Stimulated activated naive B cell treated with anti-CD40 and anti-IgM and Interleukin-4, amounts not matched to agents 10 μg/mL and 1 μg/mL and 100 μg/mL, for 72 hours (primary cell): ENCODE data around the gene PTPRC.

Experiments
- ATAC-seq, 2 donors: fragments of 150-1000 bp; cut with Tn5 transposase; replicated peaks; 2 replicates each; pipeline ENCODE4 v1.10.0; 2021; ENCODE audit warnings: moderate library complexity in 1 of 2
- DNase-seq: peaks from one replicate; pipeline ENCODE4 v3.0.0; 2021
- H3K27ac Mint-ChIP-seq: one replicate; pipeline ENCODE4 v1.8.0; 2022; ENCODE audit warnings: mild to moderate bottlenecking, mixed read lengths
- H3K27me3 Mint-ChIP-seq, 2 donors: one replicate each; pipeline ENCODE4 v1.8.0; 2022; ENCODE audit warnings: mixed read lengths in 2 of 2
- H3K36me3 Mint-ChIP-seq, 2 donors: one replicate each; pipeline ENCODE4 v1.8.0; 2022; ENCODE audit warnings: mixed read lengths in 2 of 2, mild to moderate bottlenecking in 1 of 2
- H3K4me1 Mint-ChIP-seq, 2 donors: one replicate each; pipeline ENCODE4 v1.8.0; 2022; ENCODE audit warnings: mixed read lengths in 2 of 2, mild to moderate bottlenecking in 1 of 2
- H3K4me3 Mint-ChIP-seq, 2 donors: one replicate each; pipeline ENCODE4 v1.8.0; 2022; ENCODE audit warnings: mild to moderate bottlenecking in 2 of 2, mixed read lengths in 2 of 2, moderate library complexity in 1 of 2
- H3K9me3 Mint-ChIP-seq, 2 donors: one replicate each; pipeline ENCODE4 v1.8.0; 2022; ENCODE audit warnings: mixed read lengths in 2 of 2, mild to moderate bottlenecking in 1 of 2

The PTPRC gene

GRCh38 chr1:198660341-198661261 is 21.8 kb downstream of the PTPRC start:
- H3K36me3 Mint-ChIP-seq: peaks cover 24 to 49% of the 10 kb centered on the region in 2 donors
- peak overlapping the region; percentile 27 for H3K27ac Mint-ChIP-seq
- H3K4me3 Mint-ChIP-seq: peak overlapping the region in 1 of 2 donors; percentile 5
- H3K4me1 Mint-ChIP-seq: peaks cover 31 to 70% of the 10 kb centered on the region in 2 donors
- H3K27me3 Mint-ChIP-seq: no peaks in the 10 kb centered on the region
- H3K9me3 Mint-ChIP-seq: peaks cover 0 to 3% of the 10 kb centered on the region in 2 donors
- ATAC-seq: no peak
- DNase-seq: no peak

DNA sequence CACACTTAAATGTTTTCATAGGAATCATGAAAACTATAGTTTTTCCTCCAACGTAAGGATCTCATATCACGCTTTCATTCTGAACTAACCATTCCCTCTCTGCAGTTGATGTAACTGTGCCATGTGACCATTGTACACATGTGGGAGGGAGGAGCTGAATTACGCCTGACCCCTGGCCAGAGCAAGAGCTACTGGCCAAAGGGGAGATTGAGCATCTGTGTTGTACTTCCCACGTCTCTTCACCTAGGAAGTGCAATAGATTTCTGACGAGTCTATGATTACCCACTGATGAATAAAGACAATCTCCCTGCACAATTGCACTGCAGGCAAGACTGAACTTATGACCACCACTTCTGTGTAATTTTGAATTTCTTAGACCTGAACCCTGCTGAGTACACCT is 24.0 kb downstream of the PTPRC start:
- no peaks in the 10 kb centered on the region for H3K27me3 Mint-ChIP-seq
- DNase-seq (no peak), ATAC-seq (no peak)
- peaks cover 0 to 3% of the 10 kb centered on the region in 2 donors for H3K9me3 Mint-ChIP-seq
- peak overlapping the region; percentile 86 for H3K27ac Mint-ChIP-seq
- H3K36me3 Mint-ChIP-seq: peaks cover 31 to 58% of the 10 kb centered on the region in 2 donors
- peaks cover 29 to 72% of the 10 kb centered on the region in 2 donors for H3K4me1 Mint-ChIP-seq
- H3K4me3 Mint-ChIP-seq: no peak overlapping the region

DNA sequence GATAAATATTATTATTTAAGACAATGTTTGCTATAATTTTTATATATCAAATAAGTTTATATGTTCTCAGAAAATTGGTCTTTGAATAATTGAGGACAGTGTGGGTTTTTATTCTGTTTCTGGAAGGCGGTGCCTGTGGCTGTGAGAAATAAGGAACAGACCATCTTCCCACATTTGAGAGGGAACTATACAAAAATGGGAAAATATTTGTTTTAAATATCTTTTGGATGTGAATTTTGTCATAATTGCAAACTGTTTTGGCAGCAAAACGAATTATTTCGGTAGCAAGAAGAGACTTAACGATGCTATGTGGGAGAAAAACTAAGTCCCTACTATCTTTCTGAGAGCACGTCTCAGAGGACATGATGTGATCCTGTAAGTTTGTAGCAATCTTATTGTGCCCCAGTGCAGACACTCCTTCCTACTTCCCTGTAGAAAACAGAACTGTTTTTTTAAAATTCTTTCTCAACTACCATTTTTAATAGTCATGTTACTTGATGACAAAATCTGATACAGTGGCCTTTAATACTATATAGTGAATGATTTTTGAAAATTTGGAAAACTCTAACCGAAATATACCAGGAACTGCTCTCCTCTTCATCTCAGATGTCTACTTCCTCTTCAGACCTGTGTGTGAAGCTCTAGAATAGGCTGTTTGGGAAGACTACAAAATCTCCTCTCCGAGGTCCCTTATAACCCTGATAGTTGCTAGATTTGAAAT is 25.4 kb downstream of the PTPRC start:
- ATAC-seq: peak; percentile 49 to 55
- H3K27ac Mint-ChIP-seq: peak overlapping the region; percentile 73
- peaks cover 0 to 5% of the 10 kb centered on the region in 2 donors for H3K9me3 Mint-ChIP-seq
- no peak for DNase-seq
- peak overlapping the region; percentile 50 to 55 for H3K4me3 Mint-ChIP-seq
- peaks cover 41 to 63% of the 10 kb centered on the region in 2 donors for H3K36me3 Mint-ChIP-seq
- no peaks in the 10 kb centered on the region for H3K27me3 Mint-ChIP-seq
- peaks cover 35 to 72% of the 10 kb centered on the region in 2 donors for H3K4me1 Mint-ChIP-seq

DNA sequence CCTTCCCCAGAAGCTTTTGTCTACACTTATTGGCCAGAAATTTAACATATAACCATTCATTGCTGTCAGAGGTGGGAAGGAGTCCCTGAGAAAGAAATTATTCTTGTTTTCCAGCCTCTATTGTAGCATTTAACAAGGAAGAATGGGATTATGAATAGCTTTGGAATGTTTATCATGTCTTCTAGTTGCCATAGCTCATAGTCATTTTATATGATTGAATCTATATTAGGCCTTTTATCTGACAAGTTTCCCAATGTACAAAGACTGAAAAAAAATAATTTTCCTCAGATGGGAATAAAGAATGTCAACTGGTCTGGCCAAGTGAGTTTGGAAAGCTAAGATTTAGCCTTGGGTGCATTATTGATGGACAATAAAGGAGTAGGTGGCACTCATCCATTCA is 28.3 kb downstream of the PTPRC start:
- H3K4me3 Mint-ChIP-seq: no peak overlapping the region
- H3K9me3 Mint-ChIP-seq: peaks cover 5 to 6% of the 10 kb centered on the region in 2 donors
- peaks cover 41 to 74% of the 10 kb centered on the region in 2 donors for H3K4me1 Mint-ChIP-seq
- no peak for DNase-seq
- H3K36me3 Mint-ChIP-seq: peaks cover 45 to 65% of the 10 kb centered on the region in 2 donors
- H3K27ac Mint-ChIP-seq: peak overlapping the region; percentile 3
- H3K27me3 Mint-ChIP-seq: no peaks in the 10 kb centered on the region
- ATAC-seq: no peak

DNA sequence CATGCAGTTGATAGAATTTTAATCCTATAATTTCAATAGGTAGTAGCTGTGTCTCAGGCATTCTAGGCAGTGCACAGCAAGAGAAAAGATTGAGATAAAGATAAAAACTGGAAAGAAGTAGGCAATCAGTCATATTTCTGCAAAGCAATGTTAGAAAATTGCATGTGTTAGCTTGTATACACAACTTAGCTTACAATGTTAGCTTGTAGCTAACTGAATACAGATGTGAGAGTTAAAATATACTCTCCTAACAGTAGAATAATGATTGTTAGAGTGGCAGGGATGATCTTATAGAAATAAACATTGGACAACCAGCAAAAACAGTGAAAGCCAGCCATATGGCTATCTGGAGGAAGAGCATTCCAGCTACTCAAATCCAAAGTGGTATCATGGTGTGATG is 29.0 kb downstream of the PTPRC start:
- no peak overlapping the region for H3K4me3 Mint-ChIP-seq
- peak overlapping the region; percentile 44 for H3K27ac Mint-ChIP-seq
- peaks cover 39 to 74% of the 10 kb centered on the region in 2 donors for H3K4me1 Mint-ChIP-seq
- peaks cover 48 to 65% of the 10 kb centered on the region in 2 donors for H3K36me3 Mint-ChIP-seq
- DNase-seq: no peak
- H3K27me3 Mint-ChIP-seq: no peaks in the 10 kb centered on the region
- peaks cover 4 to 5% of the 10 kb centered on the region in 2 donors for H3K9me3 Mint-ChIP-seq
- ATAC-seq: no peak

DNA sequence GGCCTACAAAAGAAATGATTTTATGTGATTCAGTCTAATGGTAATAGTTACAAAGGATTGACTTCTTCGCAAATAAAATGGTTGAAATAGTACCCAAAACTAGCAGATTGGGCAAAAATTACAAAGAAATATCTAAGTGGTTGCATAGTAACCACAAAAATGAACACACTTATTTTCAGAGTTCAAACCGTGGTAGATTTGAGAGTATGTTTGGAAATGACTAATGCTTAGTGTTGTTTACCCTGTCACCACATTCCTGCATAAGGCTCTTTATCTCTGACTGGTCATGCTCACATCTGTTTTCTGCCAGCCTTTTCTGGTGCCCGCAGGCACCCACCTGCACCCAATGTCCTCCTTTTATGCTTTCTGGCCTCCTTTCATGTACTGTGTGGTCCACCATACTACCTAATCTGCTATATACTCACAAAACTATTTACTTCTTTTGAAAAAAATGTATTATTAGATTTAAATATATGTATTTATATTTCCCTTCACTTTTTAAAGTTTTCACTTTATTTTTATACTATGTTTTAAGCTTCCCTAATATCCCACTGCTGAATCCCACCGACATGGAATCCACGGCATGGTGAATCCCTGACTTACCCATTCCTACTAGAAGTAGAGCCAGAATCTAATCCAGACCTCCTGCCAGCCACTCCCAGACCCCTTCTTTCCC is 30.3 kb downstream of the PTPRC start:
- H3K27me3 Mint-ChIP-seq: no peaks in the 10 kb centered on the region
- peaks cover 39 to 77% of the 10 kb centered on the region in 2 donors for H3K4me1 Mint-ChIP-seq
- DNase-seq (no peak), ATAC-seq (peak; percentile 92 to 93)
- peak overlapping the region; percentile 17 to 49 for H3K4me3 Mint-ChIP-seq
- peaks cover 3 to 5% of the 10 kb centered on the region in 2 donors for H3K9me3 Mint-ChIP-seq
- peaks cover 47 to 61% of the 10 kb centered on the region in 2 donors for H3K36me3 Mint-ChIP-seq
- peak overlapping the region; percentile 90 for H3K27ac Mint-ChIP-seq

DNA sequence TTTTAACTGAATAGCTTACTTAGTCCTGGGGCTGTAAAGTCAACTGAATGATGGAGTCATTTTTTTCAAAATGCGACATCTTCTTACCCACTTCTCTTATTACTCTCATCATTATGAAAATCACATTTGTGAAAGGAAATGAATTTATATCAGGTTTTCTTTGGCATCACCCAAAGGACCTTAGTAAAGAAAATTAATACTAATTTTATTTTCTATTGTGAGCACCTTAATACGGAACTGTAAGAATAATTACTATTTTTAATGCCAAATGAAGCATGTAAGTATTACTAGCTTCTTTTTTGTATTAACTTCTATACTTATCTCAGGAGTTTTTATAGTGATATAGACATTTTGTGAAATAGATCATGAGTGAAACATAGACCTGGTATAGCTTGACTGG is 30.9 kb downstream of the PTPRC start:
- Mint-ChIP-seq H3K9me3 (peaks cover 3 to 5% of the 10 kb centered on the region in 2 donors), H3K36me3 (peaks cover 44 to 56% of the 10 kb centered on the region in 2 donors), H3K27ac (peak overlapping the region; percentile 90), H3K27me3 (no peaks in the 10 kb centered on the region), H3K4me1 (peaks cover 36 to 75% of the 10 kb centered on the region in 2 donors), H3K4me3 (peak overlapping the region; percentile 17 to 44)
- ATAC-seq (no peak), DNase-seq (no peak)

GRCh38 chr1:198671136-198671535 is 32.3 kb downstream of the PTPRC start:
- Mint-ChIP-seq H3K4me1 (peaks cover 39 to 84% of the 10 kb centered on the region in 2 donors), H3K36me3 (peaks cover 47 to 58% of the 10 kb centered on the region in 2 donors), H3K4me3 (peak overlapping the region; percentile 53 to 60), H3K27me3 (no peaks in the 10 kb centered on the region), H3K27ac (peak overlapping the region; percentile 83), H3K9me3 (peaks cover 5 to 9% of the 10 kb centered on the region in 2 donors)
- DNase-seq (no peak), ATAC-seq (peak; percentile 56 to 71)

GRCh38 chr1:198672124-198672523 is 33.3 kb downstream of the PTPRC start:
- H3K4me1 Mint-ChIP-seq: peaks cover 46 to 87% of the 10 kb centered on the region in 2 donors
- ATAC-seq (no peak), DNase-seq (no peak)
- H3K36me3 Mint-ChIP-seq: peaks cover 51 to 60% of the 10 kb centered on the region in 2 donors
- no peak overlapping the region for H3K4me3 Mint-ChIP-seq
- H3K27me3 Mint-ChIP-seq: no peaks in the 10 kb centered on the region
- peak overlapping the region; percentile 86 for H3K27ac Mint-ChIP-seq
- peaks cover 5 to 9% of the 10 kb centered on the region in 2 donors for H3K9me3 Mint-ChIP-seq

DNA sequence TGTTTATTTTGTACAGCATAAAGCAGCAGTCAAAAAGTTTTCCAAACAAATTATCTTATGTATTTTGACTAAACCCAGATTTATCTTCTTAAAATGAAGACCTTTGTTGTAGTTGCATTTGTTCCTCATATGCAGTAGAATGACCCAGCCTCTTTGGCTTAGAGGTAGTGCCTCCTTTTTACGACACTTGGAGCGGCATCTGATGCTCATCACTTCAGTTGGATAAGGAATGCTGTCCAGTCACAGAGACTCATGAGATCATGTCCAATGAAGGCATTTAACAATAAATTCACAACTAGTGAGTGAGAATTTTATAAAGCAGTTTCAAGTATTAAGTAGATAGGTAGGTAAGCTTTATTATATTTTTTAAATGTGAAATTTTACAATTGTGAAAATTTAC is 35.2 kb downstream of the PTPRC start:
- Mint-ChIP-seq H3K36me3 (peaks cover 45 to 54% of the 10 kb centered on the region in 2 donors), H3K4me1 (peaks cover 45 to 85% of the 10 kb centered on the region in 2 donors), H3K27me3 (no peaks in the 10 kb centered on the region), H3K9me3 (peaks cover 4 to 9% of the 10 kb centered on the region in 2 donors), H3K4me3 (no peak overlapping the region), H3K27ac (no peak overlapping the region)
- no peak for DNase-seq
- no peak for ATAC-seq

DNA sequence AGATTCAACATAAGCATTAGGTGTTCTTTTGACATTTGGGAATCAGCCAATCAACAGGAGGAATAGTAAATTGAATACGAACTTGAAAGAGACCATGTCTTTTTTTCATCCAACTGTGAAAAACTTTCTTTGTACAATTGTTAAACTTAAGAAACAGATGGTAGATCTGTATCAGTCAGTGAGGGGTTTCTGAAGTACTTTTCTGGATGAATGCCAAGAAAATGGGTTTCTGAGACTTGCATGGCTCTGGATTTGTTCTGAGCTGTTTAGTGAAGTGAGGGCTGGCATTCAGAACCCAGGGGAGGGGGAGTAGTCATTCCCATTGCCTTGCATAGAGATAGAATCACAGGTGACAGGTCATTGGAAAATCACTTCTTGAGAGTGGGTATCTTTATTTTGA is 37.4 kb downstream of the PTPRC start:
- ATAC-seq (no peak), DNase-seq (no peak)
- peaks cover 53 to 61% of the 10 kb centered on the region in 2 donors for H3K36me3 Mint-ChIP-seq
- H3K27ac Mint-ChIP-seq: peak overlapping the region; percentile 67
- peaks cover 46 to 92% of the 10 kb centered on the region in 2 donors for H3K4me1 Mint-ChIP-seq
- peaks cover 2 to 6% of the 10 kb centered on the region in 2 donors for H3K9me3 Mint-ChIP-seq
- peak overlapping the region in 1 of 2 donors; percentile 46 for H3K4me3 Mint-ChIP-seq
- H3K27me3 Mint-ChIP-seq: no peaks in the 10 kb centered on the region

DNA sequence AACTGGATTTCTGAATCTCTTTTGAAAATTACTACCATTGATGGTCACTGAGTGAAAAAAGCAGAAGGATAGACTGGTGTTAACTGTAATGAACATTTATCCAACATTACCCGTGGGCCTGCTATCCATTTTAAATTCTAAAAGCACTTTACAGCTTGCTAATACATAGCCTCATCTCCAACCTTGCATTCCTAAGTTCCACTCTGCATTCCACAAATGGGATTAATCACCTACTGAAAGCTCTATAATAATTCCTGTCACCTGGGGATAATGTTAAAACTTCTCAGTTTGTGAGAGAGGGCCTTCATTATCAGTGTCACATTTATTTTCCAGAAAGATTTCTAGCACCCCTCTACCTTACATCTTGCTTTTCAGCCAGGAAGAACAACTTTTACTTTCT is 38.2 kb downstream of the PTPRC start:
- no peak for DNase-seq
- H3K4me1 Mint-ChIP-seq: peaks cover 41 to 87% of the 10 kb centered on the region in 2 donors
- H3K36me3 Mint-ChIP-seq: peaks cover 47 to 53% of the 10 kb centered on the region in 2 donors
- no peak overlapping the region for H3K4me3 Mint-ChIP-seq
- H3K27me3 Mint-ChIP-seq: no peaks in the 10 kb centered on the region
- peak overlapping the region; percentile 62 for H3K27ac Mint-ChIP-seq
- ATAC-seq: no peak
- peaks cover 2 to 4% of the 10 kb centered on the region in 2 donors for H3K9me3 Mint-ChIP-seq

GRCh38 chr1:198677871-198678270 is 39.0 kb downstream of the PTPRC start:
- Mint-ChIP-seq H3K36me3 (peaks cover 39 to 45% of the 10 kb centered on the region in 2 donors), H3K27me3 (no peaks in the 10 kb centered on the region), H3K9me3 (peaks cover 2 to 4% of the 10 kb centered on the region in 2 donors), H3K4me1 (peaks cover 43 to 87% of the 10 kb centered on the region in 2 donors), H3K27ac (peak overlapping the region; percentile 94), H3K4me3 (no peak overlapping the region)
- no peak for ATAC-seq
- no peak for DNase-seq
